ACC112 (cell line): ENCODE data around the gene NISCH.

Experiments used
- H2AFZ ChIP-seq: fragments of 200-600 bp; sonication (generic); one replicate; pipeline ENCODE4 v1.6.0; 2017; ENCODE audit warnings: antibody characterized with exemption, low read length; ENCODE audit not compliant: unreplicated experiment
- H3K27ac ChIP-seq: fragments of 200-600 bp; sonication (generic); 2 replicates; pipeline ENCODE4 v1.5.1; 2014; ENCODE audit warnings: low read depth, mild to moderate bottlenecking, antibody characterized with exemption, low read length, moderate library complexity
- H3K27me3 ChIP-seq: fragments of 200-600 bp; sonication (generic); 2 replicates; pipeline ENCODE4 v1.6.1; 2014; ENCODE audit warnings: mild to moderate bottlenecking, antibody characterized with exemption, low read length, moderate library complexity, mixed read lengths; ENCODE audit not compliant: insufficient read depth
- H3K36me3 ChIP-seq: fragments of 200-600 bp; sonication (generic); 2 replicates; pipeline ENCODE4 v1.6.1; 2016; ENCODE audit warnings: mild to moderate bottlenecking, antibody characterized with exemption, low read length, moderate library complexity, mixed read lengths; ENCODE audit not compliant: insufficient read depth
- H3K4me1 ChIP-seq: fragments of 200-600 bp; sonication (generic); one replicate; pipeline ENCODE4 v1.6.1; 2016; ENCODE audit warnings: low read length, mixed read lengths; ENCODE audit not compliant: insufficient read depth, unreplicated experiment, control insufficient read depth
- H3K4me3 ChIP-seq: fragments of 200-600 bp; sonication (generic); 2 replicates; pipeline ENCODE4 v1.5.1; 2014; ENCODE audit warnings: mild to moderate bottlenecking, low read depth, low read length
- H3K79me2 ChIP-seq: fragments of 200-600 bp; sonication (generic); one replicate; pipeline ENCODE4 v1.6.0; 2016; ENCODE audit warnings: low read length; ENCODE audit not compliant: control insufficient read depth, unreplicated experiment, insufficient read depth

The NISCH gene

DNA sequence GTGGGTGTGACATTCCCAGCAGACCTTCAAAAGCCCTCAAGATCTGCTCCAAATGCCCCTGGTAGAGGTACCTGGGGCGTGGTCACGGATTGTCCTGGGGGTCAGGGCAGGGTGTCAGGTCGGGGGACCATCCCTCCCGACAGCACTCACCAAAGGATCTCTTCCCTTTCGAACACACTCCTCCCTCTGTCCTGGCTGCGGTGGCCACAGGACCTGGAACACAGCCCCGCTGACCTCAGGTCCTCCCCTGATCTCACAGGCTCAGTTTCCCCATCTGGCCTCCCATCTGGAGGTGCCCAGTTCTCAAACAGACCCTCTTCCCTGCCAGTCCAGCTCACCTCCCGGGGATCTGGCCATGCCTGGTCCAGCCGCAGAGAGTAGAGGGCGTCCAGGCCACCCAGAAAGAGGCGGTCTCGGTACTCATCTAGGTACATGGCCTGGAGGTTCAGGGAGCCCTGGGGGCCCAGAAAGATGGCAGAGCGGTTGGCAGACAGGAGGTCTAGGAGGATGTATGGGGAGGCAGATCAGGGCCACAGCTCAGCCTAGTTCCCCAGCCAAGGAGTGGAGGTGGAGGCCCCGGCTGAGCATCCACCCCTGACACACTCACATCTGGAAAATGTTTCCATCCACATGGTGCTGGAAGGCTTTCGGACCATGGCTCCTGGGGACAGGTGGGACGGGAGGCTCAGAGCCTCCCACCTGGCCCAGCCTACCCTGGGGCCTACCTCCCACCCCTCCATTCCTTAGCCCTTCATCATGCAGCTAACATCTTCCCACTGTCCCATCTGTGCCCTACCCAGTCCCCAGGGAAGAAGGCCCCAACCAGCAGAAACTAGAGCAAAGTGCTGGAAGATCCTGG, 12.8 kb upstream of the NISCH start:
- no peaks in the 10 kb centered on the region for H3K4me1 ChIP-seq
- no peak overlapping the region for H2AFZ ChIP-seq
- H3K79me2 ChIP-seq, result no peaks in the 10 kb centered on the region
- no peak overlapping the region for H3K4me3 ChIP-seq
- no peaks in the 10 kb centered on the region for H3K36me3 ChIP-seq
- no peaks in the 10 kb centered on the region for H3K27me3 ChIP-seq
- no peak overlapping the region for H3K27ac ChIP-seq

- no peak overlapping the region for H3K27ac ChIP-seq
- H3K79me2 ChIP-seq, result no peaks in the 10 kb centered on the region
- H3K4me3 ChIP-seq, result no peak overlapping the region
- no peaks in the 10 kb centered on the region for H3K36me3 ChIP-seq
- H2AFZ ChIP-seq, result no peak overlapping the region
- H3K4me1 ChIP-seq, result no peaks in the 10 kb centered on the region
- H3K27me3 ChIP-seq, result no peaks in the 10 kb centered on the region
These were observed 12.2 kb upstream of the NISCH start for GRCh38 chr3:52443268-52443610.

GRCh38 chr3:52443791-52444687, 11.4 kb upstream of the NISCH start:
- H3K27me3 ChIP-seq, result no peaks in the 10 kb centered on the region
- H3K36me3 ChIP-seq, result no peaks in the 10 kb centered on the region
- H3K79me2 ChIP-seq, result no peaks in the 10 kb centered on the region
- no peak overlapping the region for H3K27ac ChIP-seq
- no peak overlapping the region for H2AFZ ChIP-seq
- H3K4me1 ChIP-seq, result no peaks in the 10 kb centered on the region
- H3K4me3 ChIP-seq, result no peak overlapping the region

- no peaks in the 10 kb centered on the region for H3K79me2 ChIP-seq
- no peaks in the 10 kb centered on the region for H3K27me3 ChIP-seq
- H2AFZ ChIP-seq, result no peak within 1 kb of the TSS
- no peak within 1 kb of the TSS for H3K27ac ChIP-seq
- H3K36me3 ChIP-seq, result no peaks in the 10 kb centered on the region
- no peak within 1 kb of the TSS for H3K4me3 ChIP-seq
- no peaks in the 10 kb centered on the region for H3K4me1 ChIP-seq
These were observed 10.3 kb upstream of the NISCH start, which contains the start of gene SEMA3G for GRCh38 chr3:52444860-52445793. Gene SEMA3G, minus strand, starts transcription at chr3:52445103. Its CDS starts 76 bp downstream, at chr3:52445027.

DNA sequence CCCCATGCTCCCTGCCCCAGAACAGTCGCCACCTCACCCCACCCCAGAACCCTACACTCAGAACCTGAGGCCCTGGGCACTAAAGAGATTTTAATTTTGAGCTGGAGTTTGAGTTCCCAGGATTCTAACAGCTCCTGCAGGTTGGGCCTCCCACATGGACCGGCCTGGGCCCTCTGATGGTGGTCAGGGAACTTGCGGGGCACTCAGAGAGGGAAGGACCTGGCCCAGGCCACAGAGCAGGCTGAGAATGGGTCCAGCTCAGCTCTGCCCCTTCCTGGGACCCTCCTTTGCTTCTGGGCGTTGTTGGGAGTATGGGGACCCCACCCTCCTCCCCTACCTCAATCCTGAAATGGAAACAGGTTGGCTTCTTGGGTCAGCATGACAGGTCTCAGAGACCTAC, 9.4 kb upstream of the NISCH start:
- no peaks in the 10 kb centered on the region for H3K79me2 ChIP-seq
- no peak overlapping the region for H3K27ac ChIP-seq
- H3K27me3 ChIP-seq, result no peaks in the 10 kb centered on the region
- no peak overlapping the region for H3K4me3 ChIP-seq
- H3K36me3 ChIP-seq, result no peaks in the 10 kb centered on the region
- no peak overlapping the region for H2AFZ ChIP-seq
- H3K4me1 ChIP-seq, result no peaks in the 10 kb centered on the region

DNA sequence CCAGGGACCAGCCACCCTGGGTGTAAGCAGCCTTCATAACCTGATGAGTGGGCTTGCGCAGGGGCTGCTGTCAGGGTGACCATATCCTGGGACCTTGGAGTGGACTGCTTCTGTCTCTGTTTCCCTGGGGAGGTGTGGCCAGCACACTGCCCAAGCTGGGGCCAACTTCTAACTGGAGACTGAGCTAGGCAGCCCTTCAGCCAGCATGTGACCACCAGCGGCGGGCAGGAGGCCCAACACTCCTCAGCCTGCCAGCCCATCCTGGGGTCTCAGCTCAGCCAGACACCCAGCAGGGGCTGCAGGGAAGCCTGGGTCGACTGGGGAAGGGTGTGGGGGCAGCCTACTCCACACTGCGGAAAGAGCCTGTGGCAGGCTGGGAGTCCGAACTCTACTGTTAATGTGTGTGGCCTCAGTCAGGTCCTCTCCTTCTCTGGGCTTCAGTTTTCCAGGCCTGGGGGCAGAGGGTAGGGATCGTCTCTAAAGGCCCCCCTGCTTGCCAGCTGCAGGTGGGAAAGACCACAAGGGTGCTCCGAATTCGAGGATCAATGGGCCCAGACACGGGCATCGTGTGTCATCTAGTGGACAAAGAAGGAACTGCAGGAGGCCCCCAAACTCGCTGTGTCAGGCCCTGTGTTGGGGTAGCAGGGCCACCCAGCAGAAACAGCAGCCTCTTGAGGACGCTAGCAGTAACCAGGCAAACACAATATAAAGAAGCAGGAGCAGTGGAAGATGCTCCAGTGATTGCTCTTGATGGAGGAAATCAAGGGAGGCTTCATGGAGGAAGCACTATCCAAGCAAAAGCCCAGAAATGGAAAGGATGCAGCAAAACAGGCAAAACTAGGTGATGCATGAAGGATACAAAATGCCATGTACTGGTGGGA, 8.5 kb upstream of the NISCH start:
- Histone ChIP-seq H3K79me2 (no peaks in the 10 kb centered on the region), H3K4me1 (no peaks in the 10 kb centered on the region), H2AFZ (no peak overlapping the region), H3K4me3 (no peak overlapping the region), H3K36me3 (no peaks in the 10 kb centered on the region), H3K27ac (no peak overlapping the region), H3K27me3 (no peaks in the 10 kb centered on the region)

DNA sequence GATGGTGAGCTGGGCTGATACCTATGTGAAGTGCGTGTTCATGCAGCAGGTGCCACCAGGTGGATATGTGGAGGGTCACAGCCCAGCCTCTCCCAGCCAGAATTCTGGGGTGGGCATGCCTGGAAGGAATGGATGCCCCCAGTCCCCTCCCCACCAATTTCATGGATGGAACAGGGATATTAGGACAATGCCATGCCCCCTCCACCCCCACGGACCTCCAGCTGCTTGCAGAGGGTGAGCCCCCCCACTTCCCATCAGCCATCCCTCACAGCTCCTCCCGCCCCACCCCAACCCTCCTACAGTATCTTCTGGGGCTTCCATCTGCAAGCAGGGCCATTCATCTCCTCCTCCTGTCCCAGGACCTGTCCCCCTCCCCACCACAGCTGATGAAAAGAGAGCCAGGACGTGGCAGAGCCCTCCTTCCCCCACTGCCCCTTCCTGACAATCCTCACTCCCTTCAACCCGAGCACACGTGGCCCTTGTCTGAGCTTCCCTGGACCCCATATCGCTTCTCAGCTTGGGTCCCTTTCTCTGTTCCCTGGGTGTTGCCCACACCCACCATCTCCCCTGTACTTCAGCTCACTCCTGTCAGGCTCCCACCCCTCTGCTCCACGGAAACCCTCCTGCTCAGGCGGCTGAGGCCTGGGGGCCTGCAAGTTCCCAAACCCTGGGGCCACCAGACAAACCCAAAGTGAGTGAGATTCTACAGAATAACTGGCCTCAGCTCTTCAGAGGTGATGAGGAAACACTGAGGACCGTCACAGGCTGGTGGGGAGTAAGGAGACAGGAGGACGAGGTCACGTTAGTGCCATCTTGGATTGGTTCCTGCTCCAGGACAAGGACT, 7.7 kb upstream of the NISCH start:
- Histone ChIP-seq H3K27me3 (no peaks in the 10 kb centered on the region), H3K36me3 (no peaks in the 10 kb centered on the region), H3K27ac (no peak overlapping the region), H2AFZ (no peak overlapping the region), H3K79me2 (no peaks in the 10 kb centered on the region), H3K4me3 (no peak overlapping the region), H3K4me1 (no peaks in the 10 kb centered on the region)

- Histone ChIP-seq H3K27ac (no peak overlapping the region), H2AFZ (no peak overlapping the region), H3K27me3 (no peaks in the 10 kb centered on the region), H3K4me3 (no peak overlapping the region), H3K4me1 (peaks cover 5% of the 10 kb centered on the region), H3K79me2 (no peaks in the 10 kb centered on the region), H3K36me3 (no peaks in the 10 kb centered on the region)
These were observed 4.7 kb upstream of the NISCH start for GRCh38 chr3:52450489-52451236.
